Measurements from ENCODE around the gene TEKTIP1. TPM values are rescaled to one million over a fixed set of nuclear protein-coding genes. Genes with fewer than 3 reads are reported as not detected.

Gene TEKTIP1
- total and polyA plus RNA-seq, 2 experiments from 2014 or later = 1.5 TPM; not detected in 1

DNA sequence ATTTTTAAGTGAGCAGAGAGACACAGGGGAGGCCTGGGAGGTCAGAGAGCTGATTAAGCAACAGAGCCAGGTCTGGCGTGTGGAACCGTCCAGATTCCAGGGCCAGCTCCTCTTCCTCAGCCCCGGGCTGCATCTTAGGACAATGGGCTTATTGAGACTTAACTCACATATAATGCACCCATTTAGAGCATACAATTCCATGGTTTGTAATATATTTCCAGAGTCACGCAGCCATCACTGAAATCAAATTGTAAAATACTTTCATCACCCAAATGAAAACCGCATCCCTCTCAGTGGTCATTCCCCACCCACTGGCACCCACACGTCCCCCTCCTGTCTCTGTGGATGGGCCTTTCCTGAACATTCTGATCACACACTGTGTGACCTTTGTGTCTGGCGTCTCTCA is 31.6 kb downstream of the TEKTIP1 start:
- Histone ChIP-seq H3K27ac (no peak overlapping the region), H3K36me3 (replicated peaks; ENCODE audit: insufficient read depth, low read depth) (no peaks in the 10 kb centered on the region), H3K4me1 (ENCODE audit: insufficient read depth) (no peaks in the 10 kb centered on the region), H3K79me2 (peaks cover 3% of the 10 kb centered on the region), H2AFZ (no peak overlapping the region), H3K27me3 (no peaks in the 10 kb centered on the region), H3K9me3 (ENCODE audit: low read depth) (no peaks in the 10 kb centered on the region), H4K20me1 (ENCODE audit: insufficient read depth, poor library complexity, severe bottlenecking) (peaks cover 3% of the 10 kb centered on the region), H3K9me2 (replicated peaks; ENCODE audit: insufficient read depth) (no peaks in the 10 kb centered on the region), H3K4me2 (no peak overlapping the region), H3K4me3 (no peak overlapping the region)
- no peak for DNase-seq (ENCODE audit: low spot score)
- no peak for TF ChIP-seq EZH2phosphoT487 (IDR thresholded peaks at IDR 0.05; ENCODE audit: low read depth, severe bottlenecking, unreplicated experiment)
- TF ChIP-seq, protein P1, sequence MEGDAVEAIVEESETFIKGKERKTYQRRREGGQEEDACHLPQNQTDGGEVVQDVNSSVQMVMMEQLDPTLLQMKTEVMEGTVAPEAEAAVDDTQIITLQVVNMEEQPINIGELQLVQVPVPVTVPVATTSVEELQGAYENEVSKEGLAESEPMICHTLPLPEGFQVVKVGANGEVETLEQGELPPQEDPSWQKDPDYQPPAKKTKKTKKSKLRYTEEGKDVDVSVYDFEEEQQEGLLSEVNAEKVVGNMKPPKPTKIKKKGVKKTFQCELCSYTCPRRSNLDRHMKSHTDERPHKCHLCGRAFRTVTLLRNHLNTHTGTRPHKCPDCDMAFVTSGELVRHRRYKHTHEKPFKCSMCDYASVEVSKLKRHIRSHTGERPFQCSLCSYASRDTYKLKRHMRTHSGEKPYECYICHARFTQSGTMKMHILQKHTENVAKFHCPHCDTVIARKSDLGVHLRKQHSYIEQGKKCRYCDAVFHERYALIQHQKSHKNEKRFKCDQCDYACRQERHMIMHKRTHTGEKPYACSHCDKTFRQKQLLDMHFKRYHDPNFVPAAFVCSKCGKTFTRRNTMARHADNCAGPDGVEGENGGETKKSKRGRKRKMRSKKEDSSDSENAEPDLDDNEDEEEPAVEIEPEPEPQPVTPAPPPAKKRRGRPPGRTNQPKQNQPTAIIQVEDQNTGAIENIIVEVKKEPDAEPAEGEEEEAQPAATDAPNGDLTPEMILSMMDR (IDR thresholded peaks at IDR 0.05; ENCODE audit: poor library complexity) = no peak
- no peak for TF ChIP-seq EZH2 (IDR thresholded peaks at IDR 0.05; ENCODE audit: borderline replicate concordance)
- WGBS (ENCODE audit: low lambda C conversion rate, missing lambda C conversion rate) = 91% methylated on average over 7 of the region's 7 CpGs

DNA sequence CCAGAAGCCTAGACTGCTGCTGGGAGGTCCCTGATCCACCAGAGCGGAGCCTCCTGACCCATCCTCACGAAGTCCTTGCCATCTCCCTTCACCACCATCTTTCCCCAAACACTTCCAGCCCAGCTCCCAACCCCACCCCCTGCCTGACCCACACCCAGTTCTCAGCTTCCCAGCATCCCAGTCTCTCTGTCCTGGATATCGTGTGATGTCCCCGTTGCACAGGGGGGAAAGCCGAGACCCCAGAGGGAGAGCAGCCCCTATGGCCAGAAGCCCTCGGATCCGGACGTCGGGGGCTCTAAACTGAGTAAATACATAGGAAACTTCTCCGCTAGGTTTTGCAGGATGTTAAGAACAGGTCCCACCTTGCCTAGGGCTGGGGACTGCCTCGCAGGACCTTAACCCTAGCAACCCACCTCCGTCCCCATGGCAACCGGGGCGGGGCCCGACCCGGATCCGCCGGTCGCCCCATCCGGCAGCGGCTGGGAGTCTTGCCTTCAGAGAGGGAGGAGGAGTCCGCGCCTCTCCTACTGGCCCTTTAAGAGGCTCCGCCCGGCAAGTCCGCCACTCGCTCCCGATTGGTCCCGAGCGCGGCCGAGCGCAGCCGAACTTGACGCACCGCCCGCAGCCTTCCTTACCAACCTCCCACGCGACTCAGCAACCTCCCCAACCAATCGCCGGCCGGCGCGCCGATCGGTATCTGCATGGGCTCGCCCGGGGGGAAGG is 33.3 kb downstream of the TEKTIP1 start:
- TF ChIP-seq EZH2phosphoT487 (IDR thresholded peaks at IDR 0.05; ENCODE audit: low read depth, severe bottlenecking, unreplicated experiment) (no peak), EZH2 (IDR thresholded peaks at IDR 0.05; ENCODE audit: borderline replicate concordance) (no peak)
- TF ChIP-seq, protein P1 (IDR thresholded peaks at IDR 0.05; ENCODE audit: poor library complexity) = no peak
- H3K36me3 ChIP-seq (replicated peaks; ENCODE audit: insufficient read depth, low read depth) = no peaks in the 10 kb centered on the region
- H4K20me1 ChIP-seq (ENCODE audit: insufficient read depth, poor library complexity, severe bottlenecking) = peaks cover 3% of the 10 kb centered on the region
- H3K4me2 ChIP-seq = peak overlapping the region; percentile 76
- H2AFZ ChIP-seq = peak overlapping the region; percentile 53
- H3K9me2 ChIP-seq (replicated peaks; ENCODE audit: insufficient read depth) = no peaks in the 10 kb centered on the region
- no peaks in the 10 kb centered on the region for H3K27me3 ChIP-seq
- 6% methylated on average over 46 of the region's 48 CpGs for WGBS (ENCODE audit: low lambda C conversion rate, missing lambda C conversion rate)
- H3K4me1 ChIP-seq (ENCODE audit: insufficient read depth) = peaks cover 9% of the 10 kb centered on the region
- peaks cover 3% of the 10 kb centered on the region for H3K79me2 ChIP-seq
- no peaks in the 10 kb centered on the region for H3K9me3 ChIP-seq (ENCODE audit: low read depth)
- H3K4me3 ChIP-seq = no peak overlapping the region
- H3K27ac ChIP-seq = no peak overlapping the region
- peak; percentile 100 for DNase-seq (ENCODE audit: low spot score)

DNA sequence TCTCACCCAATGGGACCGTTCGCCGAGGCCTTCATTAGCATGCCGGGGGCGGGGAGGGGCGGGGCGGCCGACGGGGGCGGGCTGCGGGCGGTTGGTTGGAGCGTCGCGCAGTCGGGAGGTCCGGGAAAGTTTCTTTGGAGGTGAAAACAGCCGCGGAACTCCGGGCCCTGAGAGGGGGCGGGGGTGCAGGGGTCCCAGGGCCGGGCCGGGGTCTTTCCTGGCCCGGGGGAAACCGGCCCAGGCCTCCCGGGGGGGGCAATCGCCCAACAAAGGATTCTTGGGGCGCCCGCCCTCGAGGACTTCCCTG is 33.8 kb downstream of the TEKTIP1 start, which contains the start of gene HMG20B:
HMG20B (plus strand) TSS at position 90 of the 307 bp plus-strand sequence. CDS start 366 bp downstream, outside the sequence.
- 0% methylated on average over 2 of the region's 30 CpGs for WGBS (ENCODE audit: low lambda C conversion rate, missing lambda C conversion rate)
- no peak within 1 kb of the TSS for H3K27ac ChIP-seq
- H3K9me3 ChIP-seq (ENCODE audit: low read depth) = no peaks in the 10 kb centered on the region
- H3K36me3 ChIP-seq (replicated peaks; ENCODE audit: insufficient read depth, low read depth) = no peaks in the 10 kb centered on the region
- TF ChIP-seq, protein P1 (IDR thresholded peaks at IDR 0.05; ENCODE audit: poor library complexity) = no peak
- no peak for TF ChIP-seq EZH2 (IDR thresholded peaks at IDR 0.05; ENCODE audit: borderline replicate concordance)
- no peak for TF ChIP-seq EZH2phosphoT487 (IDR thresholded peaks at IDR 0.05; ENCODE audit: low read depth, severe bottlenecking, unreplicated experiment)
- H3K27me3 ChIP-seq = no peaks in the 10 kb centered on the region
- peaks cover 9% of the 10 kb centered on the region for H3K4me1 ChIP-seq (ENCODE audit: insufficient read depth)
- H2AFZ ChIP-seq = peak within 1 kb of the TSS; percentile 53
- peak within 1 kb of the TSS; percentile 100 for H3K4me2 ChIP-seq
- peaks cover 3% of the 10 kb centered on the region for H3K79me2 ChIP-seq
- no peak for DNase-seq (ENCODE audit: low spot score)
- H3K4me3 ChIP-seq = peak within 1 kb of the TSS; percentile 32
- peaks cover 3% of the 10 kb centered on the region for H4K20me1 ChIP-seq (ENCODE audit: insufficient read depth, poor library complexity, severe bottlenecking)
- no peaks in the 10 kb centered on the region for H3K9me2 ChIP-seq (replicated peaks; ENCODE audit: insufficient read depth)
